Right forelimb (tissue), 1 donor: ENCODE measurements around the gene PROZ.
A peak's percentile ranks its signal among the peaks of the same experiment; 100 is the strongest.

ENCODE experiments used
- DNase-seq: peaks from one replicate; pipeline ENCODE4 v3.0.0-alpha.2; 2018

PROZ gene, protein sequence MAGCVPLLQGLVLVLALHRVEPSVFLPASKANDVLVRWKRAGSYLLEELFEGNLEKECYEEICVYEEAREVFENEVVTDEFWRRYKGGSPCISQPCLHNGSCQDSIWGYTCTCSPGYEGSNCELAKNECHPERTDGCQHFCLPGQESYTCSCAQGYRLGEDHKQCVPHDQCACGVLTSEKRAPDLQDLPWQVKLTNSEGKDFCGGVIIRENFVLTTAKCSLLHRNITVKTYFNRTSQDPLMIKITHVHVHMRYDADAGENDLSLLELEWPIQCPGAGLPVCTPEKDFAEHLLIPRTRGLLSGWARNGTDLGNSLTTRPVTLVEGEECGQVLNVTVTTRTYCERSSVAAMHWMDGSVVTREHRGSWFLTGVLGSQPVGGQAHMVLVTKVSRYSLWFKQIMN

GRCh38 chr13:113157929-113158747, at the start of gene PROZ:
TSS of gene PROZ (plus strand) at chr13:113158648. CDS start at chr13:113158661, 13 bp downstream.
- DNase-seq, result no peak

- peak; percentile 52 for DNase-seq
Observed at GRCh38 chr13:113109151-113110047, 49.0 kb upstream of the PROZ start.

DNA sequence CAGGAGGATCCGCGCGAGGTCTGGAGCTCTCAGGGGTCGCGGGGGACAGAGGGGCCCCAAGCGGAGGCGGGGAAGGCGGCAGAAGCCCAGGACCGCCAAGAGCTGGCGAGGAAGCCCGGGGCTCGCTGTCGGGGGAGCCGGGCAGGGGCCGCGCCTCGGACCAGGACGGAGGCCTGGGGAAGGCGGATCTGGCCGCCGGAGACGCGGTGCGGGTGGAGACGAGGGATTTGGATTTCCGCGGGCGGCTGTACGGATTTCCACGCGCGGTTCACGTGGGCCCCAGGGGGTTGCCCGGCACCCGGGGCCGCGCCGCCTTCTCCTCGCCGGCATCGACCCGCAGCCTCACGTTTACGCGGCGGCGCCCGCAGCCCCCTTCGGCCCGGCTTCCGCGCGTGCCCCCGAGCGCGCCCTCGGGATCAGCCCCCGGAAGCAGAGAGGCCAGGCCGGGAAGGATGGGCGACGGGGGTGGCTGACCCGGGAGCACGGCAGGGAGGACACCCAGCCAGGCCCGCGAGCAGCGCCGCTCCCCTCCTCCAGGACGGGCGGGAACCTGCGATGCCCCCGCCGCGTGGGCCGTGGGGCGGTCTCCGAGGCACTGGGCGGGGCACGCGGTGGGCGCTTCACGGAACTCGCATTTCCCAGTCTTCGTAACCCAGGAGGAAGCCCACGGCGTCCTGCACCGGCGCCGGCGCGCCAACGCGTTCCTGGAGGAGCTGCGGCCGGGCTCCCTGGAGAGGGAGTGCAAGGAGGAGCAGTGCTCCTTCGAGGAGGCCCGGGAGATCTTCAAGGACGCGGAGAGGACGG, 48.2 kb upstream of the PROZ start:
- peak; percentile 69 for DNase-seq

GRCh38 chr13:113110852-113111315, 47.6 kb upstream of the PROZ start:
- DNase-seq, result peak; percentile 51

GRCh38 chr13:113111821-113112220, 46.6 kb upstream of the PROZ start:
- peak; percentile 24 for DNase-seq

- peak; percentile 21 for DNase-seq
Observed at GRCh38 chr13:113112475-113112874, 46.0 kb upstream of the PROZ start.

- DNase-seq, result peak; percentile 22
Observed at GRCh38 chr13:113112893-113113845, 45.3 kb upstream of the PROZ start.

- peak; percentile 34 for DNase-seq
Observed at GRCh38 chr13:113113846-113114271, 44.6 kb upstream of the PROZ start.

GRCh38 chr13:113114511-113115362, 43.7 kb upstream of the PROZ start:
- peak; percentile 20 for DNase-seq

- DNase-seq, result no peak
Observed at GRCh38 chr13:113115363-113116205, 42.9 kb upstream of the PROZ start.

GRCh38 chr13:113116206-113116800, 42.1 kb upstream of the PROZ start:
- DNase-seq, result no peak

DNA sequence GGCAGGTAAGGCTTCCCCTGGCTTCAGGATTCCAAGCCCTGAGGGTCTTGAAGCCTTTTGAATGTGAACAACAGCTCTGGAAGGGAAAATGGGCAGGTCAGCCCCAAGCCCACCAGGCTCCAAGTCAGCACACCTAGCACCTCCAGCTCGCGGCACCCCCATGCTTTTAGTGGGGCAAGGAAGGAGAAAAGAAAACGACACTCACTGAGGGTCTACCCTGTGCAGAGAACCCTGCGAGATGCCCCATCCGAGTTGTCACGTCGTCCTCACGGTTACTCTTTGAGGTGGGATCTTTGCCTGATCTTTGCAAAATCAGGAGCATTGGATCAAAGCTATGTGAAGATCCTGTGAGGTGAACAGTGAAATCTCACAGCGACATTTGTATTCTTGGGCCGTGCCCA, 41.6 kb upstream of the PROZ start:
- no peak for DNase-seq

DNA sequence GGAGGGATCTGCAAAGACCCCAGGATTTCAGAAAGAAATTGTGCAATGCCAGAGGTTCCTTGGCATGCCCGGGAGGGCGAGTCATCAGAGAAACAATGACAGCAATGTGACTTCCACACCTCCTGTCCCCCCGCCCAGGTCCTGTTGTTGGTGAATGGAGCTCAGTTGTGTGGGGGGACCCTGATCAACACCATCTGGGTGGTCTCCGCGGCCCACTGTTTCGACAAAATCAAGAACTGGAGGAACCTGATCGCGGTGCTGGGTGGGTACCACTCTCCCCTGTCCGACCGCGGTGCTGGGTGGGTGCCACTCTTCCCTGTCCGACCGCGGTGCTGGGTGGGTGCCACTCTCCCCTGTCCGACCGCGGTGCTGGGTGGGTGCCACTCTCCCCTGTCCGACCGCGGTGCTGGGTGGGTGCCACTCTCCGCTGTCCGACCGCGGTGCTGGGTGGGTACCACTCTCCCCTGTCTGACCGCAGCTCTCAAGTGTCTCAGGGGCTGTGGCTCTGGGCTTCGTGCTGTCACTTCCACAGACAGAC, 41.0 kb upstream of the PROZ start:
- no peak for DNase-seq

- no peak for DNase-seq
Observed at GRCh38 chr13:113117911-113118260, 40.6 kb upstream of the PROZ start.

DNA sequence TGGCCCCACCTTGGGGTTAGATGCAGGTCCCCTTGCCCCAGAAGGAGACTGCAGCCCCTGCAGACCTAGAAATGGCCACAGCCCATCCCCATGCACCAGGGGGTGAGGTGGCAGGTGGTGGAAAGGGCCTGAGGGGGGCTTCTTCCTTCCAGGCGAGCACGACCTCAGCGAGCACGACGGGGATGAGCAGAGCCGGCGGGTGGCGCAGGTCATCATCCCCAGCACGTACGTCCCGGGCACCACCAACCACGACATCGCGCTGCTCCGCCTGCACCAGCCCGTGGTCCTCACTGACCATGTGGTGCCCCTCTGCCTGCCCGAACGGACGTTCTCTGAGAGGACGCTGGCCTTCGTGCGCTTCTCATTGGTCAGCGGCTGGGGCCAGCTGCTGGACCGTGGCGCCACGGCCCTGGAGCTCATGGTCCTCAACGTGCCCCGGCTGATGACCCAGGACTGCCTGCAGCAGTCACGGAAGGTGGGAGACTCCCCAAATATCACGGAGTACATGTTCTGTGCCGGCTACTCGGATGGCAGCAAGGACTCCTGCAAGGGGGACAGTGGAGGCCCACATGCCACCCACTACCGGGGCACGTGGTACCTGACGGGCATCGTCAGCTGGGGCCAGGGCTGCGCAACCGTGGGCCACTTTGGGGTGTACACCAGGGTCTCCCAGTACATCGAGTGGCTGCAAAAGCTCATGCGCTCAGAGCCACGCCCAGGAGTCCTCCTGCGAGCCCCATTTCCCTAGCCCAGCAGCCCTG, 40.0 kb upstream of the PROZ start:
- no peak for DNase-seq

DNA sequence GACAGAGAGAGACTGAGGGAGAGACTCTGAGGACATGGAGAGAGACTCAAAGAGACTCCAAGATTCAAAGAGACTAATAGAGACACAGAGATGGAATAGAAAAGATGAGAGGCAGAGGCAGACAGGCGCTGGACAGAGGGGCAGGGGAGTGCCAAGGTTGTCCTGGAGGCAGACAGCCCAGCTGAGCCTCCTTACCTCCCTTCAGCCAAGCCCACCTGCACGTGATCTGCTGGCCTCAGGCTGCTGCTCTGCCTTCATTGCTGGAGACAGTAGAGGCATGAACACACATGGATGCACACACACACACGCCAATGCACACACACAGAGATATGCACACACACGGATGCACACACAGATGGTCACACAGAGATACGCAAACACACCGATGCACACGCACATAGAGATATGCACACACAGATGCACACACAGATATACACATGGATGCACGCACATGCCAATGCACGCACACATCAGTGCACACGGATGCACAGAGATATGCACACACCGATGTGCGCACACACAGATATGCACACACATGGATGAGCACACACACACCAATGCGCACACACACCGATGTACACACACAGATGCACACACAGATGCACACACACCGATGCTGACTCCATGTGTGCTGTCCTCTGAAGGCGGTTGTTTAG, 39.2 kb upstream of the PROZ start:
- DNase-seq, result no peak

- no peak for DNase-seq
Observed at GRCh38 chr13:113119822-113120189, 38.6 kb upstream of the PROZ start.
